HepG2 (cell line): ENCODE measurements around the gene ZNF747. TPM values are rescaled to one million over a fixed set of nuclear protein-coding genes. Genes with fewer than 3 reads are reported as not detected.

ENCODE experiments used
- ATF4 ChIP-seq, 2 experiments: fragments of 450-650 bp in 1 of 2; sonication (generic) in 1 of 2; formaldehyde crosslinking; IDR thresholded peaks; 2 replicates each; pipeline versions ENCODE4 v1.5.0 to v1.8.0; 2020 to 2022; ENCODE audit warnings: mild to moderate bottlenecking in 1 of 2, missing genetic modification reagents in 1 of 2
- BATF2 ChIP-seq: sonication (generic); formaldehyde crosslinking; IDR thresholded peaks from 2 replicates; pipeline ENCODE4 v1.8.0; 2022; ENCODE audit warnings: mild to moderate bottlenecking, missing genetic modification reagents, moderate library complexity
- GFI1 ChIP-seq: sonication (generic); formaldehyde crosslinking; IDR thresholded peaks from 2 replicates; pipeline ENCODE4 v1.5.0; 2020; ENCODE audit warnings: missing genetic modification reagents, mild to moderate bottlenecking, borderline replicate concordance
- HIVEP1 ChIP-seq: sonication (generic); formaldehyde crosslinking; IDR thresholded peaks from 2 replicates; pipeline ENCODE4 v1.4.0; 2020; ENCODE audit warnings: mild to moderate bottlenecking, missing genetic modification reagents
- HMG20A ChIP-seq: IDR thresholded peaks from 2 replicates; pipeline ENCODE4 v1.6.1; 2016; ENCODE audit warnings: borderline replicate concordance
- NFYC ChIP-seq: IDR thresholded peaks from 2 replicates; pipeline ENCODE4 v1.6.1; 2016; ENCODE audit warnings: missing genetic modification reagents, missing compliant biosample characterization
- NONO ChIP-seq, 2 experiments: fragments of 450-650 bp in 1 of 2; sonication (generic) in 1 of 2; formaldehyde crosslinking in 1 of 2; IDR thresholded peaks in 1 of 2; conservative IDR thresholded peaks in 1 of 2; 2 replicates each; pipeline versions ENCODE4 v1.6.1 to v1.8.0; 2017 to 2022; ENCODE audit warnings: mild to moderate bottlenecking in 1 of 2, missing genetic modification reagents in 1 of 2, moderate library complexity in 1 of 2
- NR0B2 ChIP-seq: sonication (generic); formaldehyde crosslinking; IDR thresholded peaks from 2 replicates; pipeline ENCODE4 v1.4.0; 2020; ENCODE audit warnings: mild to moderate bottlenecking, missing genetic modification reagents
- NR2F1 ChIP-seq, 2 experiments: fragments of 450-650 bp in 1 of 2; formaldehyde crosslinking in 1 of 2; IDR thresholded peaks; 2 replicates each; pipeline versions ENCODE4 v1.5.0 to v1.6.1; 2016 to 2020; ENCODE audit warnings: mild to moderate bottlenecking in 1 of 2, missing compliant biosample characterization in 1 of 2, missing genetic modification reagents in 1 of 2, moderate library complexity in 1 of 2
- PHB2 ChIP-seq: fragments of 450-650 bp; IDR thresholded peaks from 2 replicates; pipeline ENCODE4 v1.6.1; 2018; ENCODE audit not compliant: partially characterized antibody
- POLR2AphosphoS5 ChIP-seq: IDR thresholded peaks from 2 replicates; pipeline ENCODE4 v1.6.1; 2012; ENCODE audit warnings: low read depth, low read length
- PTBP1 ChIP-seq: fragments of 200-400 bp; formaldehyde crosslinking; IDR thresholded peaks from 2 replicates; pipeline ENCODE4 v1.6.1; 2018; ENCODE audit warnings: low read length, low read depth; ENCODE audit not compliant: poor library complexity, severe bottlenecking
- RFX1 ChIP-seq: fragments of 450-650 bp; IDR thresholded peaks from 2 replicates; pipeline ENCODE4 v1.6.1; 2017
- SNAPC2 ChIP-seq: sonication (generic); formaldehyde crosslinking; IDR thresholded peaks from 2 replicates; pipeline ENCODE4 v1.8.1; 2022; ENCODE audit warnings: mild to moderate bottlenecking, missing genetic modification reagents
- SRSF9 ChIP-seq: fragments of 200-400 bp; formaldehyde crosslinking; IDR thresholded peaks from 2 replicates; pipeline ENCODE4 v1.6.1; 2018; ENCODE audit warnings: borderline replicate concordance, mild to moderate bottlenecking, low read depth, low read length; ENCODE audit not compliant: insufficient read depth, poor library complexity, severe bottlenecking
- ZBTB8A ChIP-seq: sonication (generic); formaldehyde crosslinking; IDR thresholded peaks from 2 replicates; pipeline ENCODE4 v1.4.0; 2020; ENCODE audit warnings: mild to moderate bottlenecking, low read depth, missing genetic modification reagents, borderline replicate concordance
- ZFP36L1 ChIP-seq: sonication (generic); formaldehyde crosslinking; IDR thresholded peaks from 2 replicates; pipeline ENCODE4 v1.8.0; 2022; ENCODE audit warnings: mild to moderate bottlenecking, missing genetic modification reagents, moderate library complexity
- ZHX1 ChIP-seq: sonication (generic); formaldehyde crosslinking; IDR thresholded peaks from 2 replicates; pipeline ENCODE4 v1.8.1; 2022; ENCODE audit warnings: low read depth, mild to moderate bottlenecking, missing genetic modification reagents
- ZNF121 ChIP-seq: sonication (generic); formaldehyde crosslinking; IDR thresholded peaks from 2 replicates; pipeline ENCODE4 v1.5.0; 2020; ENCODE audit warnings: mild to moderate bottlenecking, missing genetic modification reagents
- ZNF260 ChIP-seq: sonication (generic); formaldehyde crosslinking; IDR thresholded peaks from 2 replicates; pipeline ENCODE4 v1.4.0; 2020; ENCODE audit warnings: missing genetic modification reagents, low read depth, mild to moderate bottlenecking, borderline replicate concordance
- ZNF263 ChIP-seq: sonication (generic); formaldehyde crosslinking; IDR thresholded peaks from 2 replicates; pipeline ENCODE4 v1.4.0; 2020; ENCODE audit warnings: missing genetic modification reagents
- ZNF337 ChIP-seq: sonication (generic); formaldehyde crosslinking; IDR thresholded peaks from 2 replicates; pipeline ENCODE4 v1.5.1; 2020; ENCODE audit warnings: missing genetic modification reagents, low read depth, mild to moderate bottlenecking, borderline replicate concordance
- ZNF44 ChIP-seq: sonication (generic); formaldehyde crosslinking; IDR thresholded peaks from 2 replicates; pipeline ENCODE4 v1.5.1; 2020; ENCODE audit warnings: mild to moderate bottlenecking, missing genetic modification reagents
- ZNF782 ChIP-seq: sonication (generic); formaldehyde crosslinking; IDR thresholded peaks from 2 replicates; pipeline ENCODE4 v1.4.0; 2020; ENCODE audit warnings: missing genetic modification reagents, mild to moderate bottlenecking, borderline replicate concordance
- ZSCAN25 ChIP-seq: sonication (generic); formaldehyde crosslinking; IDR thresholded peaks from 2 replicates; pipeline ENCODE4 v1.8.0; 2022; ENCODE audit warnings: mild to moderate bottlenecking, missing genetic modification reagents
- polyA plus RNA-seq, 8 experiments: library from polyadenylated mRNA; depleted of rRNA in 3 of 8; stranded (reverse) in 7 of 8; unstranded in 1 of 8; fragments of >200 nt; fragmentation: Illumina TruSeq in 4 of 8; extraction: Trizol in 4 of 8; gene quantifications; 2 replicates each; pipeline versions ENCODE4 v1.2.1 to v1.2.3, GENCODE V29; 2011 to 2016; ENCODE audit warnings: low read depth in 4 of 8, missing spikeins in 1 of 8, mixed read lengths in 1 of 8; ENCODE audit not compliant: insufficient read depth in 1 of 8
- total RNA-seq, 5 experiments: library from RNA; depleted of rRNA; stranded (reverse); fragments of >200 nt; fragmentation: Illumina TruSeq; extraction: Trizol; gene quantifications; 2 replicates each; pipeline ENCODE4 v1.2.3, GENCODE V29; 2016; ENCODE audit warnings: low read depth in 1 of 5

ZNF747 gene
- total and polyA plus RNA-seq, 2 of the 13 experiments (the other 11 are each of a cell fraction or from before 2014, with no cell fraction given): 7.2 to 10.2 TPM

GRCh38 chr16:30526137-30526822, 8.4 kb downstream of the ZNF747 start, which contains the start of gene ZNF768 (continued):
- TF ChIP-seq ZSCAN25 (CRISPR knock-in tag): 0 out of 2 replicates have a peak, but pooled peaks have one; percentile 15
- TF ChIP-seq ATF4 (CRISPR knock-in tag; IDR thresholded peaks at IDR 0.05): 0 out of 4 replicates have a peak, but pooled peaks of 1 of the 2 experiments have one; percentile 8
- TF ChIP-seq ZNF44 (CRISPR knock-in tag): no peak
- no peak for TF ChIP-seq SRSF9
- TF ChIP-seq ZNF337: no peak
- TF ChIP-seq ZNF782 (CRISPR knock-in tag): no peak
- no peak for TF ChIP-seq PTBP1
- TF ChIP-seq ZNF263 (CRISPR knock-in tag): peak; percentile 42; the same call in 1 of the 2 replicates
- no peak for TF ChIP-seq PHB2
- no peak for TF ChIP-seq ZNF121 (CRISPR knock-in tag)
- no peak for TF ChIP-seq GFI1 (CRISPR knock-in tag)
- peak; percentile 47; the same call in 1 of the 2 replicates for TF ChIP-seq POLR2AphosphoS5
- TF ChIP-seq HMG20A (CRISPR knock-in tag): no peak
- no peak for TF ChIP-seq ZNF260
- TF ChIP-seq RFX1: no peak
- 0 out of 2 replicates have a peak, but pooled peaks have one; percentile 31 for TF ChIP-seq HIVEP1 (CRISPR knock-in tag)
- TF ChIP-seq NR2F1 (CRISPR knock-in tag; IDR thresholded peaks at IDR 0.05): peak in 1 of 2 experiments; percentile 57; a peak in 1 of 4 replicates
- 0 out of 2 replicates have a peak, but pooled peaks have one; percentile 10 for TF ChIP-seq SNAPC2 (CRISPR knock-in tag)
- 0 out of 2 replicates have a peak, but pooled peaks have one; percentile 13 for TF ChIP-seq ZBTB8A (CRISPR knock-in tag)
- TF ChIP-seq ZFP36L1: 0 out of 2 replicates have a peak, but pooled peaks have one; percentile 25
- TF ChIP-seq NONO (IDR thresholded peaks at IDR 0.05): no peak
- peak; percentile 14; the same call in 1 of the 2 replicates for TF ChIP-seq NONO (CRISPR knock-in tag; conservative IDR thresholded peaks at IDR 0.05)
- TF ChIP-seq NR0B2 (CRISPR knock-in tag): no peak
- TF ChIP-seq NFYC (CRISPR knock-in tag): no peak
- no peak for TF ChIP-seq BATF2 (CRISPR knock-in tag)
- no peak for TF ChIP-seq ZHX1 (CRISPR knock-in tag)
